Neural cell (in vitro differentiated cells): ENCODE measurements around the gene DAGLA. TPM values are rescaled to one million over a fixed set of nuclear protein-coding genes. Genes with fewer than 3 reads are reported as not detected.

Experiments used
- H2AFZ ChIP-seq: fragments of 200-600, 300-800 bp; sonication (generic), shearing (Covaris generic); 2 replicates; pipeline ENCODE4 v1.6.0; 2014; ENCODE audit warnings: low read depth, mild to moderate bottlenecking, antibody characterized with exemption, low read length, moderate library complexity
- H3F3A ChIP-seq: fragments of 200-600 bp; shearing (Covaris generic); 2 replicates; pipeline ENCODE4 v1.6.1; 2016; ENCODE audit warnings: mild to moderate bottlenecking, moderate library complexity, mixed read lengths, antibody characterized with exemption, low read length; ENCODE audit not compliant: insufficient read depth, poor library complexity, severe bottlenecking
- H3K27ac ChIP-seq: fragments of 200-600, 300-800 bp; sonication (generic), shearing (Covaris generic); 2 replicates; pipeline ENCODE4 v1.5.1; 2014; ENCODE audit warnings: mild to moderate bottlenecking, low read length, moderate library complexity
- H3K27me3 ChIP-seq: fragments of 300-800, 200-600 bp; sonication (generic), shearing (Covaris generic); 2 replicates; pipeline ENCODE4 v1.6.0; 2014; ENCODE audit warnings: mild to moderate bottlenecking, low read depth, low read length, moderate library complexity; ENCODE audit not compliant: insufficient read depth
- H3K36me3 ChIP-seq: fragments of 300-800, 200-600 bp; sonication (generic), shearing (Covaris generic); 2 replicates; pipeline ENCODE4 v1.5.1; 2014; ENCODE audit warnings: mild to moderate bottlenecking, antibody characterized with exemption, low read length, moderate library complexity; ENCODE audit not compliant: insufficient read depth
- H3K4me2 ChIP-seq: fragments of 300-800, 200-600 bp; sonication (generic), shearing (Covaris generic); 2 replicates; pipeline ENCODE4 v1.6.0; 2014; ENCODE audit warnings: mild to moderate bottlenecking, low read length
- H3K4me3 ChIP-seq: fragments of 300-800, 200-600 bp; sonication (generic), shearing (Covaris generic); 2 replicates; pipeline ENCODE4 v1.5.1; 2014; ENCODE audit warnings: mild to moderate bottlenecking, low read length, moderate library complexity
- H3K79me2 ChIP-seq: fragments of 200-600 bp; shearing (Covaris generic); replicated peaks from 2 replicates; pipeline ENCODE4 v1.6.0; 2014; ENCODE audit warnings: mild to moderate bottlenecking, low read length, moderate library complexity; ENCODE audit not compliant: insufficient read depth
- H3K9ac ChIP-seq: fragments of 300-800, 200-600 bp; sonication (generic), shearing (Covaris generic); 2 replicates; pipeline ENCODE4 v1.6.1; 2016; ENCODE audit warnings: mild to moderate bottlenecking, low read length, mixed read lengths
- H3K9me2 ChIP-seq: fragments of 200-600 bp; shearing (Covaris generic); 2 replicates; pipeline ENCODE4 v1.6.1; 2016; ENCODE audit warnings: mild to moderate bottlenecking, low read length, mixed read lengths; ENCODE audit not compliant: insufficient read depth
- H3K9me3 ChIP-seq: fragments of 200-600, 300-800 bp; sonication (generic), shearing (Covaris generic); 2 replicates; pipeline ENCODE4 v1.6.1; 2016; ENCODE audit warnings: mild to moderate bottlenecking, mixed run types, low read length, moderate library complexity, mixed read lengths
- H4K20me1 ChIP-seq: fragments of 200-600 bp; shearing (Covaris generic); 2 replicates; pipeline ENCODE4 v1.6.1; 2016; ENCODE audit warnings: mild to moderate bottlenecking, mixed run types; ENCODE audit not compliant: insufficient read depth
- EP300 ChIP-seq: fragments of 450-650 bp; conservative IDR thresholded peaks from 2 replicates; pipeline ENCODE4 v1.6.1; 2014; ENCODE audit warnings: antibody characterized with exemption, mild to moderate bottlenecking, moderate library complexity; ENCODE audit not compliant: poor library complexity, severe bottlenecking
- EZH2 ChIP-seq: fragments of 200-600, 300-800 bp; shearing (Covaris generic), sonication (generic); IDR thresholded peaks from 2 replicates; pipeline ENCODE4 v1.6.1; 2014; ENCODE audit warnings: antibody characterized with exemption, low read length, borderline replicate concordance, mild to moderate bottlenecking; ENCODE audit not compliant: insufficient read depth, poor library complexity, severe bottlenecking
- MXI1 ChIP-seq: fragments of 450-650 bp; conservative IDR thresholded peaks from 2 replicates; pipeline ENCODE4 v1.6.1; 2014; ENCODE audit warnings: antibody characterized with exemption, mild to moderate bottlenecking; ENCODE audit not compliant: poor library complexity, severe bottlenecking
- POLR2AphosphoS5 ChIP-seq: IDR thresholded peaks from 2 replicates; pipeline ENCODE4 v1.6.1; 2012
- RAD21 ChIP-seq: fragments of 450-650 bp; conservative IDR thresholded peaks from 2 replicates; pipeline ENCODE4 v1.6.1; 2014; ENCODE audit warnings: antibody characterized with exemption, mild to moderate bottlenecking, moderate library complexity
- SMC3 ChIP-seq: fragments of 450-650 bp; conservative IDR thresholded peaks from 2 replicates; pipeline ENCODE4 v1.6.1; 2014; ENCODE audit warnings: antibody characterized with exemption, mild to moderate bottlenecking, moderate library complexity; ENCODE audit not compliant: poor library complexity
- TAF1 ChIP-seq: IDR thresholded peaks from 2 replicates; pipeline ENCODE4 v1.6.1; 2012; ENCODE audit warnings: low read depth
- polyA plus RNA-seq: library from polyadenylated mRNA; depleted of rRNA; stranded (reverse); fragments of >200 nt; gene quantifications from 2 replicates; pipeline ENCODE4 v1.2.3, GENCODE V29; 2014
- TF ChIP-seq, protein P1 (sequence below): fragments of 450-650 bp; IDR thresholded peaks from 2 replicates; pipeline ENCODE4 v1.5.1; 2014; ENCODE audit warnings: antibody characterized with exemption, mild to moderate bottlenecking, moderate library complexity; ENCODE audit not compliant: poor library complexity, severe bottlenecking
- TF ChIP-seq, protein P2 (sequence below): IDR thresholded peaks from 2 replicates; pipeline ENCODE4 v1.6.1; 2012; ENCODE audit warnings: borderline replicate concordance

DAGLA gene
- polyA plus RNA-seq, 1 donor from 2014 or later = 4.5 TPM

DNA sequence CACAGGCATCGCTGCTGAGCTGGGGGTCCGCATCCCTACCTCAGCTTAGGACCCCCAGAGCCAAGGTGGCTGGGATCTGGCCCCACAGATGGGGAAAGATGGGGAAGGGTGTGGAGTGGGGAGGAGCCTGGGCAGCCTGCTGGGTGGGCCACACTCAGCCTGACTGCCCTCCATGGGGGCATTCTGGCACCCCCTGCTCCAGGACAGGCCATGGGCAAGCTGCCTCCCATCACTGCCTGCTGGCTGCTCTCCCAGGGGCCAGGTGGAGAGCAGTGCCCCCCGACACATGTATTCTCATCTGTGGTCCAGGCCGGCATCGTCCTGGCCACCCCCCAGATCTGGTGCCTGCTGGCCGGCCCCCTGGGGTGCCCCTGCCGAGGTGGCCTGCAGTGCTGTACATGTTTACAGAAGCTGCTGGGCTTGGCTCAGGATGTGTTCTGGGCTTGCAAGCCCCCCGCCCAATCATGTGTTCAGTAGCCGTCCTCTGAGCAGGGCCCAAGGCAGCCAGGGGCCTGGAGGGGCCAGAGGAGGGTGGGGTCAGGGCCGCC lies 64.5 kb downstream of the DAGLA start:
- no peaks in the 10 kb centered on the region for H3K27me3 ChIP-seq
- TF ChIP-seq MXI1 (no peak), EP300 (no peak), POLR2AphosphoS5 (no peak), RAD21 (no peak), EZH2 (no peak), TAF1 (no peak), SMC3 (no peak)
- TF ChIP-seq, protein P1, sequence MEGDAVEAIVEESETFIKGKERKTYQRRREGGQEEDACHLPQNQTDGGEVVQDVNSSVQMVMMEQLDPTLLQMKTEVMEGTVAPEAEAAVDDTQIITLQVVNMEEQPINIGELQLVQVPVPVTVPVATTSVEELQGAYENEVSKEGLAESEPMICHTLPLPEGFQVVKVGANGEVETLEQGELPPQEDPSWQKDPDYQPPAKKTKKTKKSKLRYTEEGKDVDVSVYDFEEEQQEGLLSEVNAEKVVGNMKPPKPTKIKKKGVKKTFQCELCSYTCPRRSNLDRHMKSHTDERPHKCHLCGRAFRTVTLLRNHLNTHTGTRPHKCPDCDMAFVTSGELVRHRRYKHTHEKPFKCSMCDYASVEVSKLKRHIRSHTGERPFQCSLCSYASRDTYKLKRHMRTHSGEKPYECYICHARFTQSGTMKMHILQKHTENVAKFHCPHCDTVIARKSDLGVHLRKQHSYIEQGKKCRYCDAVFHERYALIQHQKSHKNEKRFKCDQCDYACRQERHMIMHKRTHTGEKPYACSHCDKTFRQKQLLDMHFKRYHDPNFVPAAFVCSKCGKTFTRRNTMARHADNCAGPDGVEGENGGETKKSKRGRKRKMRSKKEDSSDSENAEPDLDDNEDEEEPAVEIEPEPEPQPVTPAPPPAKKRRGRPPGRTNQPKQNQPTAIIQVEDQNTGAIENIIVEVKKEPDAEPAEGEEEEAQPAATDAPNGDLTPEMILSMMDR = no peak
- TF ChIP-seq, protein P2, sequence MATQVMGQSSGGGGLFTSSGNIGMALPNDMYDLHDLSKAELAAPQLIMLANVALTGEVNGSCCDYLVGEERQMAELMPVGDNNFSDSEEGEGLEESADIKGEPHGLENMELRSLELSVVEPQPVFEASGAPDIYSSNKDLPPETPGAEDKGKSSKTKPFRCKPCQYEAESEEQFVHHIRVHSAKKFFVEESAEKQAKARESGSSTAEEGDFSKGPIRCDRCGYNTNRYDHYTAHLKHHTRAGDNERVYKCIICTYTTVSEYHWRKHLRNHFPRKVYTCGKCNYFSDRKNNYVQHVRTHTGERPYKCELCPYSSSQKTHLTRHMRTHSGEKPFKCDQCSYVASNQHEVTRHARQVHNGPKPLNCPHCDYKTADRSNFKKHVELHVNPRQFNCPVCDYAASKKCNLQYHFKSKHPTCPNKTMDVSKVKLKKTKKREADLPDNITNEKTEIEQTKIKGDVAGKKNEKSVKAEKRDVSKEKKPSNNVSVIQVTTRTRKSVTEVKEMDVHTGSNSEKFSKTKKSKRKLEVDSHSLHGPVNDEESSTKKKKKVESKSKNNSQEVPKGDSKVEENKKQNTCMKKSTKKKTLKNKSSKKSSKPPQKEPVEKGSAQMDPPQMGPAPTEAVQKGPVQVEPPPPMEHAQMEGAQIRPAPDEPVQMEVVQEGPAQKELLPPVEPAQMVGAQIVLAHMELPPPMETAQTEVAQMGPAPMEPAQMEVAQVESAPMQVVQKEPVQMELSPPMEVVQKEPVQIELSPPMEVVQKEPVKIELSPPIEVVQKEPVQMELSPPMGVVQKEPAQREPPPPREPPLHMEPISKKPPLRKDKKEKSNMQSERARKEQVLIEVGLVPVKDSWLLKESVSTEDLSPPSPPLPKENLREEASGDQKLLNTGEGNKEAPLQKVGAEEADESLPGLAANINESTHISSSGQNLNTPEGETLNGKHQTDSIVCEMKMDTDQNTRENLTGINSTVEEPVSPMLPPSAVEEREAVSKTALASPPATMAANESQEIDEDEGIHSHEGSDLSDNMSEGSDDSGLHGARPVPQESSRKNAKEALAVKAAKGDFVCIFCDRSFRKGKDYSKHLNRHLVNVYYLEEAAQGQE = no peak
- no peak overlapping the region for H3K4me3 ChIP-seq
- H3K36me3 ChIP-seq = no peaks in the 10 kb centered on the region
- no peak overlapping the region for H3K4me2 ChIP-seq
- H3F3A ChIP-seq = no peaks in the 10 kb centered on the region
- H4K20me1 ChIP-seq = no peaks in the 10 kb centered on the region
- no peak overlapping the region for H2AFZ ChIP-seq
- H3K27ac ChIP-seq = no peak overlapping the region
- H3K9me2 ChIP-seq = no peaks in the 10 kb centered on the region
- H3K9ac ChIP-seq = no peak overlapping the region
- no peaks in the 10 kb centered on the region for H3K79me2 ChIP-seq
- no peaks in the 10 kb centered on the region for H3K9me3 ChIP-seq

DNA sequence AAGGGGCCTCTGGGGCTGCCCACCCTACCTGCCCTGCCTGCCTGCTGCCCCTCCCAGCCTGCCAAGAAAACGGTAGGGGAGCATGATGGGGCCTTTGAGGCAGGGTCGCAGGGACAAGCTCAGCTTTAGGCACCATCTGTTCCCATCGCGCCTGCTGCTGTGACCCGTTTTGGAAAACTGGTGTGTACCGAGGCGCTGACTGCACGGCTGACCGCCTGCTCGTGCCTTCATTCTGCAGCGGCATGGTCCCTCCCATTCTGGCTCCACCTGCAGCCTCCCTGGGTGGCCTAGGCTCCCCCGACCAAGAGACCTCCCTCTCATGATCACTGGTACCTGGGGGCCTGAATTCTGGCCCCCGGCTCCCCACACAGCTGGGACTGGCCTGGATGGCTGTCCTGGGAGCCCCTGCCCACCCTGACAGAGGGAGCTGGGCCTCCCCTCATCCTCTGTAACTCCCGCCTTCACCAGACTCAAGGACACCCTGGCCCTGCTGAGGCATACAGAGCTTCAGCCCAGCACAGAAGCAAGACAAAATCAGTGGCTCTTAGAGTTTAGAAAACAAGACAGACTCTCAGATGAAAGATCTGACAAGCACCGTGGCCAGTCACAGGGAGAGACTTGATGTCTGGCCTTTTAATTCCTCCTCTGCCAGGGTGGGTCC lies 65.7 kb downstream of the DAGLA start:
- H3F3A ChIP-seq = no peaks in the 10 kb centered on the region
- no peaks in the 10 kb centered on the region for H4K20me1 ChIP-seq
- no peak overlapping the region for H3K9ac ChIP-seq
- H3K9me3 ChIP-seq = no peaks in the 10 kb centered on the region
- H3K36me3 ChIP-seq = no peaks in the 10 kb centered on the region
- no peaks in the 10 kb centered on the region for H3K79me2 ChIP-seq
- H3K27me3 ChIP-seq = no peaks in the 10 kb centered on the region
- no peaks in the 10 kb centered on the region for H3K9me2 ChIP-seq
- H3K4me2 ChIP-seq = no peak overlapping the region
- H3K4me3 ChIP-seq = no peak overlapping the region
- no peak overlapping the region for H2AFZ ChIP-seq
- TF ChIP-seq RAD21 (no peak), EZH2 (no peak)
- H3K27ac ChIP-seq = no peak overlapping the region
